HUES64 (cell line): Measurements from ENCODE around the gene LGALS3.
A peak's percentile ranks its signal among the peaks of the same experiment; 100 is the strongest.

ENCODE experiments used
- H3K27ac ChIP-seq: 2 replicates; pipeline ENCODE4 v1.7.0; 2013; ENCODE audit warnings: low read depth, low read length, inconsistent platforms
- H3K27me3 ChIP-seq: 2 replicates; pipeline ENCODE4 v1.6.1; 2013; ENCODE audit warnings: mild to moderate bottlenecking, low read length; ENCODE audit not compliant: insufficient read depth
- H3K36me3 ChIP-seq: 2 replicates; pipeline ENCODE4 v1.6.1; 2013; ENCODE audit warnings: mild to moderate bottlenecking, low read length; ENCODE audit not compliant: insufficient read depth
- H3K4me1 ChIP-seq: 2 replicates; pipeline ENCODE4 v1.6.1; 2013; ENCODE audit warnings: mild to moderate bottlenecking, low read length, moderate library complexity; ENCODE audit not compliant: insufficient read depth
- H3K4me3 ChIP-seq: 2 replicates; pipeline ENCODE4 v1.5.1; 2013; ENCODE audit warnings: mild to moderate bottlenecking, low read length, moderate library complexity
- H3K9ac ChIP-seq: 2 replicates; pipeline ENCODE4 v1.6.1; 2013; ENCODE audit warnings: mild to moderate bottlenecking, low read depth, low read length
- H3K9me3 ChIP-seq: 2 replicates; pipeline ENCODE4 v1.6.1; 2013; ENCODE audit warnings: low read depth, low read length; ENCODE audit not compliant: insufficient read depth
- WGBS: fragments of 150-250, 120-280 bp; methylation state at CpG from one replicate; pipeline ENCODE4 v1.1.7; 2013; ENCODE audit warnings: missing lambda C conversion rate; 5-methylcytosine and 5-hydroxymethylcytosine counted together

LGALS3 gene

GRCh38 chr14:55124774-55125386, 4.2 kb upstream of the LGALS3 start:
- Histone ChIP-seq H3K27ac (no peak overlapping the region), H3K4me1 (no peaks in the 10 kb centered on the region), H3K27me3 (peaks cover 34% of the 10 kb centered on the region), H3K9me3 (no peaks in the 10 kb centered on the region), H3K4me3 (no peak overlapping the region), H3K36me3 (no peaks in the 10 kb centered on the region), H3K9ac (no peak overlapping the region)
- 94% methylated on average over 8 of the region's 8 CpGs for WGBS

GRCh38 chr14:55125403-55125802, 3.6 kb upstream of the LGALS3 start:
- Histone ChIP-seq H3K4me3 (no peak overlapping the region), H3K36me3 (no peaks in the 10 kb centered on the region), H3K4me1 (no peaks in the 10 kb centered on the region), H3K9me3 (no peaks in the 10 kb centered on the region), H3K9ac (no peak overlapping the region), H3K27ac (no peak overlapping the region), H3K27me3 (peaks cover 39% of the 10 kb centered on the region)
- WGBS, result 94% methylated on average over 3 of the region's 3 CpGs

- H3K4me1 ChIP-seq, result no peaks in the 10 kb centered on the region
- WGBS, result 82% methylated on average over 3 of the region's 3 CpGs
- H3K36me3 ChIP-seq, result no peaks in the 10 kb centered on the region
- H3K27ac ChIP-seq, result no peak overlapping the region
- H3K9me3 ChIP-seq, result no peaks in the 10 kb centered on the region
- H3K27me3 ChIP-seq, result peaks cover 45% of the 10 kb centered on the region
- no peak overlapping the region for H3K9ac ChIP-seq
- no peak overlapping the region for H3K4me3 ChIP-seq
Measured at GRCh38 chr14:55126034-55126433, 3.0 kb upstream of the LGALS3 start.

- WGBS, result 82% methylated on average over 5 of the region's 5 CpGs
- Histone ChIP-seq H3K4me1 (no peaks in the 10 kb centered on the region), H3K9me3 (no peaks in the 10 kb centered on the region), H3K27me3 (peaks cover 55% of the 10 kb centered on the region), H3K9ac (no peak overlapping the region), H3K36me3 (no peaks in the 10 kb centered on the region), H3K27ac (no peak overlapping the region), H3K4me3 (no peak overlapping the region)
Measured at GRCh38 chr14:55126932-55127459, 2.1 kb upstream of the LGALS3 start.

GRCh38 chr14:55127460-55127951, 1.5 kb upstream of the LGALS3 start:
- Histone ChIP-seq H3K27ac (no peak overlapping the region), H3K27me3 (peaks cover 56% of the 10 kb centered on the region), H3K9ac (no peak overlapping the region), H3K4me1 (no peaks in the 10 kb centered on the region), H3K4me3 (no peak overlapping the region), H3K9me3 (no peaks in the 10 kb centered on the region), H3K36me3 (no peaks in the 10 kb centered on the region)
- 94% methylated on average over 2 of the region's 2 CpGs for WGBS

- Histone ChIP-seq H3K9me3 (no peaks in the 10 kb centered on the region), H3K27ac (no peak overlapping the region), H3K27me3 (peaks cover 56% of the 10 kb centered on the region), H3K9ac (peak overlapping the region; percentile 59; the same call in 1 of the 2 replicates), H3K4me3 (peak overlapping the region; percentile 62), H3K4me1 (no peaks in the 10 kb centered on the region), H3K36me3 (no peaks in the 10 kb centered on the region)
- 16% methylated on average over 19 of the region's 20 CpGs for WGBS
Measured at GRCh38 chr14:55128386-55129085, 516 bp upstream of the LGALS3 start.

- Histone ChIP-seq H3K4me1 (no peaks in the 10 kb centered on the region), H3K4me3 (peak overlapping the region; percentile 62), H3K27ac (no peak overlapping the region), H3K9me3 (no peaks in the 10 kb centered on the region), H3K9ac (peak overlapping the region; percentile 59), H3K36me3 (no peaks in the 10 kb centered on the region), H3K27me3 (peaks cover 56% of the 10 kb centered on the region)
- WGBS, result 1% methylated on average over 53 of the region's 53 CpGs
Measured at GRCh38 chr14:55129428-55130195, 560 bp downstream of the LGALS3 start.

GRCh38 chr14:55130196-55130550, 1.1 kb downstream of the LGALS3 start:
- H3K36me3 ChIP-seq, result no peaks in the 10 kb centered on the region
- no peak overlapping the region for H3K27ac ChIP-seq
- WGBS, result 41% methylated on average over 10 of the region's 10 CpGs
- peaks cover 56% of the 10 kb centered on the region for H3K27me3 ChIP-seq
- peak overlapping the region; percentile 62 for H3K4me3 ChIP-seq
- H3K9me3 ChIP-seq, result no peaks in the 10 kb centered on the region
- no peak overlapping the region for H3K9ac ChIP-seq
- no peaks in the 10 kb centered on the region for H3K4me1 ChIP-seq

- Histone ChIP-seq H3K9ac (no peak overlapping the region), H3K27me3 (peaks cover 56% of the 10 kb centered on the region), H3K4me1 (no peaks in the 10 kb centered on the region), H3K36me3 (no peaks in the 10 kb centered on the region), H3K4me3 (no peak overlapping the region), H3K9me3 (no peaks in the 10 kb centered on the region), H3K27ac (no peak overlapping the region)
- WGBS, result 92% methylated on average over 7 of the region's 7 CpGs
Measured at GRCh38 chr14:55131370-55132137, 2.5 kb downstream of the LGALS3 start.

- Histone ChIP-seq H3K36me3 (0 out of 2 replicates have a peak, but pooled peaks cover 2% of the 10 kb centered on the region), H3K4me3 (no peak overlapping the region), H3K9ac (no peak overlapping the region), H3K9me3 (no peaks in the 10 kb centered on the region), H3K27ac (no peak overlapping the region), H3K27me3 (peaks cover 37% of the 10 kb centered on the region), H3K4me1 (no peaks in the 10 kb centered on the region)
- WGBS, result 89% methylated on average over 4 of the region's 4 CpGs
Measured at GRCh38 chr14:55133416-55133815, 4.4 kb downstream of the LGALS3 start.
